HG03565 (cell line): ENCODE data around the gene HLA-DOB.

Experiments
- ATAC-seq: cut with Tn5 transposase; IDR thresholded peaks from one replicate; pipeline ENCODE4 v1.9.1; 2021; ENCODE audit warnings: mild to moderate bottlenecking, moderate library complexity; ENCODE audit not compliant: unreplicated experiment

Gene HLA-DOB

GRCh38 chr6:32816746-32817204, at the start of gene HLA-DOB:
Gene HLA-DOB (minus strand): TSS chr6:32817002. CDS start chr6:32816951, 51 bp downstream.
- ATAC-seq: peak; percentile 66

GRCh38 chr6:32865724-32866443, 49.1 kb upstream of the HLA-DOB start:
- ATAC-seq: no peak

- no peak for ATAC-seq
Observed at GRCh38 chr6:32862725-32863124, 45.9 kb upstream of the HLA-DOB start.

- ATAC-seq: no peak
Observed at GRCh38 chr6:32860674-32861073, 43.9 kb upstream of the HLA-DOB start.

- ATAC-seq: no peak
Observed at GRCh38 chr6:32858194-32858593, 41.4 kb upstream of the HLA-DOB start.

GRCh38 chr6:32857156-32857891, 40.5 kb upstream of the HLA-DOB start:
- no peak for ATAC-seq

- ATAC-seq: no peak
Observed at GRCh38 chr6:32855467-32856174, 38.8 kb upstream of the HLA-DOB start.

- ATAC-seq: no peak
Observed at GRCh38 chr6:32854376-32855178, 37.8 kb upstream of the HLA-DOB start.

- ATAC-seq: peak; percentile 67
Observed at GRCh38 chr6:32853541-32854375, 37.0 kb upstream of the HLA-DOB start, which contains the start of the genes PSMB9 and TAP1. Gene PSMB9 (plus strand): TSS chr6:32854192. CDS start chr6:32854230, 38 bp downstream. Gene TAP1 (minus strand): TSS chr6:32853704. CDS start chr6:32853636, 68 bp downstream.

- peak; percentile 17 for ATAC-seq
Observed at GRCh38 chr6:32852844-32853540, 36.2 kb upstream of the HLA-DOB start.

- no peak for ATAC-seq
Observed at GRCh38 chr6:32852018-32852843, 35.4 kb upstream of the HLA-DOB start.

- no peak for ATAC-seq
Observed at GRCh38 chr6:32851025-32851424, 34.2 kb upstream of the HLA-DOB start.

- no peak for ATAC-seq
Observed at GRCh38 chr6:32849126-32849525, 32.3 kb upstream of the HLA-DOB start.

- no peak for ATAC-seq
Observed at GRCh38 chr6:32847795-32848194, 31.0 kb upstream of the HLA-DOB start.

GRCh38 chr6:32847004-32847403, 30.2 kb upstream of the HLA-DOB start:
- ATAC-seq: no peak

GRCh38 chr6:32845384-32845884, 28.6 kb upstream of the HLA-DOB start:
- ATAC-seq: no peak

- ATAC-seq: no peak
Observed at GRCh38 chr6:32844839-32845383, 28.1 kb upstream of the HLA-DOB start.
